IMR-90 (cell line): ENCODE data around the gene SLC9A5. TPM values are rescaled to one million over a fixed set of nuclear protein-coding genes. Genes with fewer than 3 reads are reported as not detected.

Source experiments
- ATAC-seq: fragments of 200-7000 bp; cut with Tn5 transposase; 2 replicates; pipeline ENCODE4 v1.9.1; 2020; ENCODE audit warnings: low read depth, mild to moderate bottlenecking, moderate library complexity
- BruUV-seq: library from RNA; stranded (reverse); fragments of 400-500 nt; replicated peaks from 2 replicates; lab custom pipeline; 2021; lab: Mats Ljungman, UMichigan
- CTCF ChIA-PET: fragments of 300-600 bp; formaldehyde crosslinking; extraction: SDS; loops from one replicate; lab custom pipeline; 2021; ENCODE audit warnings: antibody characterized with exemption; lab: Yijun Ruan, JAX
- POLR2A ChIA-PET: fragments of 300-600 bp; sonication (Branson Sonifier 250); formaldehyde crosslinking; loops from one replicate; lab custom pipeline; 2022; ENCODE audit warnings: antibody characterized with exemption; ENCODE audit not compliant: unreplicated experiment; lab: Charles Lee
- DNase-seq: peaks from one replicate; pipeline ENCODE4 v3.0.0; 2013
- H2AFZ ChIP-seq: replicated peaks from 2 replicates; pipeline ENCODE3; 2013; ENCODE audit warnings: low read length, mild to moderate bottlenecking; ENCODE audit not compliant: poor library complexity
- H2AK5ac ChIP-seq: 2 replicates; pipeline ENCODE4 v1.6.1; 2013; ENCODE audit warnings: low read depth, low read length, inconsistent platforms
- H2AK9ac ChIP-seq: replicated peaks from 2 replicates; pipeline ENCODE3; 2013; ENCODE audit warnings: mild to moderate bottlenecking, low read depth, low read length, moderate library complexity; ENCODE audit not compliant: poor library complexity
- H2BK120ac ChIP-seq: 2 replicates; pipeline ENCODE4 v1.6.1; 2013; ENCODE audit warnings: low read depth, low read length, inconsistent platforms
- H2BK15ac ChIP-seq: 3 replicates; pipeline ENCODE4 v1.6.1; 2013; ENCODE audit warnings: low read depth, low read length, inconsistent platforms
- H2BK20ac ChIP-seq: 2 replicates; pipeline ENCODE4 v1.6.1; 2013; ENCODE audit warnings: low read depth, mild to moderate bottlenecking, inconsistent platforms, low read length, moderate library complexity
- H2BK5ac ChIP-seq: 2 replicates; pipeline ENCODE4 v1.6.1; 2013; ENCODE audit warnings: mild to moderate bottlenecking, low read depth, low read length, inconsistent platforms; ENCODE audit not compliant: poor library complexity, severe bottlenecking
- H3K14ac ChIP-seq: replicated peaks from 2 replicates; pipeline ENCODE4 v1.6.1; 2013; ENCODE audit warnings: low read depth, low read length, inconsistent platforms
- H3K18ac ChIP-seq: 2 replicates; pipeline ENCODE4 v1.6.1; 2013; ENCODE audit warnings: low read depth, low read length, control low read depth
- H3K23ac ChIP-seq: 2 replicates; pipeline ENCODE4 v1.6.1; 2013; ENCODE audit warnings: low read depth, low read length, inconsistent platforms
- H3K27ac ChIP-seq: 2 replicates; pipeline ENCODE4 v1.5.1; 2013; ENCODE audit warnings: mild to moderate bottlenecking, control low read depth, low read length; ENCODE audit not compliant: insufficient read depth
- H3K27me3 ChIP-seq: 2 replicates; pipeline ENCODE4 v1.6.1; 2013; ENCODE audit warnings: low read length; ENCODE audit not compliant: control insufficient read depth, insufficient read depth
- H3K36me3 ChIP-seq: 2 replicates; pipeline ENCODE4 v1.6.1; 2013; ENCODE audit warnings: low read length, mixed read lengths; ENCODE audit not compliant: control insufficient read depth, insufficient read depth
- H3K4ac ChIP-seq: 2 replicates; pipeline ENCODE4 v1.6.1; 2013; ENCODE audit warnings: low read depth, low read length, inconsistent platforms
- H3K4me1 ChIP-seq: 2 replicates; pipeline ENCODE4 v1.6.1; 2013; ENCODE audit warnings: low read length, mixed read lengths; ENCODE audit not compliant: control insufficient read depth, insufficient read depth
- H3K4me2 ChIP-seq: 2 replicates; pipeline ENCODE4 v1.6.1; 2013; ENCODE audit warnings: low read depth, mild to moderate bottlenecking, control low read depth, low read length, moderate library complexity
- H3K4me3 ChIP-seq: 2 replicates; pipeline ENCODE4 v1.5.1; 2013; ENCODE audit warnings: low read depth, mild to moderate bottlenecking, control low read depth, low read length, moderate library complexity; ENCODE audit not compliant: insufficient read depth
- H3K56ac ChIP-seq: 2 replicates; pipeline ENCODE4 v1.6.1; 2013; ENCODE audit warnings: low read length, inconsistent platforms; ENCODE audit not compliant: insufficient read depth; ENCODE audit errors: extremely low read depth
- H3K79me1 ChIP-seq, 2 experiments: 2 replicates each; pipeline ENCODE4 v1.6.1; 2013; ENCODE audit warnings: low read length in 2 of 2, inconsistent platforms in 1 of 2, low read depth in 1 of 2
- H3K9ac ChIP-seq: 2 replicates; pipeline ENCODE4 v1.6.1; 2013; ENCODE audit warnings: low read depth, low read length, control low read depth
- H3K9me1 ChIP-seq: 2 replicates; pipeline ENCODE4 v1.6.1; 2013; ENCODE audit warnings: low read length, inconsistent platforms; ENCODE audit not compliant: insufficient read depth
- H3K9me3 ChIP-seq: 2 replicates; pipeline ENCODE4 v1.6.1; 2013; ENCODE audit warnings: low read length; ENCODE audit not compliant: control insufficient read depth, insufficient read depth
- H4K20me1 ChIP-seq: 2 replicates; pipeline ENCODE4 v1.6.1; 2013; ENCODE audit warnings: low read length, inconsistent platforms; ENCODE audit not compliant: insufficient read depth
- H4K5ac ChIP-seq: 2 replicates; pipeline ENCODE4 v1.6.1; 2013; ENCODE audit warnings: mild to moderate bottlenecking, low read depth, low read length, control low read depth
- H4K8ac ChIP-seq, 2 experiments: 2 replicates each; pipeline ENCODE4 v1.6.1; 2013; ENCODE audit warnings: low read depth in 2 of 2, low read length in 2 of 2, control low read depth in 1 of 2, inconsistent platforms in 1 of 2
- H4K91ac ChIP-seq: 2 replicates; pipeline ENCODE4 v1.6.1; 2013; ENCODE audit warnings: low read depth, low read length, inconsistent platforms; ENCODE audit not compliant: insufficient read depth
- BHLHE40 ChIP-seq: fragments of 150-350 bp; IDR thresholded peaks from 2 replicates; pipeline ENCODE4 v1.6.1; 2016; ENCODE audit warnings: mild to moderate bottlenecking, low read depth, low read length
- CHD1 ChIP-seq: IDR thresholded peaks from 2 replicates; pipeline ENCODE4 v1.6.1; 2012; ENCODE audit warnings: low read depth, low read length, improper control_type of control experiment
- ELK1 ChIP-seq: fragments of 150-350 bp; IDR thresholded peaks from 2 replicates; pipeline ENCODE4 v1.6.1; 2016; ENCODE audit warnings: low read depth, mild to moderate bottlenecking, low read length, moderate library complexity, borderline replicate concordance
- MAZ ChIP-seq: IDR thresholded peaks from 2 replicates; pipeline ENCODE4 v1.6.1; 2012; ENCODE audit warnings: low read depth, mild to moderate bottlenecking, low read length, improper control_type of control experiment, moderate library complexity, borderline replicate concordance
- MXI1 ChIP-seq: IDR thresholded peaks from 2 replicates; pipeline ENCODE4 v1.6.1; 2012; ENCODE audit warnings: low read depth, mild to moderate bottlenecking, low read length, moderate library complexity, borderline replicate concordance
- WGBS, 2 experiments: methylation state at CpG; one replicate each; pipeline versions ENCODE4 v1.1.5 to v1.1.7; 2013; ENCODE audit warnings: missing lambda C conversion rate in 2 of 2; ENCODE audit not compliant: insufficient read length in 1 of 2; ENCODE audit errors: extremely low coverage in 2 of 2; 5-methylcytosine and 5-hydroxymethylcytosine counted together
- dilution Hi-C: fragments of 300-500 bp; cut with HindIII; formaldehyde crosslinking; loops from one replicate; pipeline ENCODE4 v1.14.3; 2018; ENCODE audit warnings: low sequenced_read_pairs; ENCODE audit not compliant: unreplicated experiment
- in situ Hi-C: fragments of 300-500 bp; cut with MboI; formaldehyde crosslinking; loops from 3 replicates; pipeline ENCODE4 v1.14.3; 2019; ENCODE audit warnings: low sequenced_read_pairs, inconsistent platforms, mixed read lengths
- intact Hi-C: fragments of 100-400 bp; cut with micrococcal nuclease; formaldehyde crosslinking; loops from 2 replicates; pipeline ENCODE4 v1.10.0; 2022
- polyA plus RNA-seq, 3 experiments: library from polyadenylated mRNA; depleted of rRNA; stranded (reverse); fragments of >200 nt; gene quantifications; 2 replicates each; pipeline ENCODE4 v1.2.3, GENCODE V29; 2012; ENCODE audit warnings: low replicate concordance in 1 of 3
- total RNA-seq: library from RNA; depleted of rRNA; stranded (reverse); fragments of >200 nt; gene quantifications from 2 replicates; pipeline ENCODE4 v1.2.3, GENCODE V29; 2012
- TF ChIP-seq, protein P1 (sequence below): fragments of 150-350 bp; IDR thresholded peaks from 2 replicates; pipeline ENCODE4 v1.6.1; 2017; ENCODE audit warnings: mild to moderate bottlenecking, antibody characterized with exemption, low read length, low read depth

SLC9A5 gene
- total and polyA plus RNA-seq, 2 of the 4 experiments (the other 2 are of a cell fraction) = 1.8 to 5.7 TPM

DNA sequence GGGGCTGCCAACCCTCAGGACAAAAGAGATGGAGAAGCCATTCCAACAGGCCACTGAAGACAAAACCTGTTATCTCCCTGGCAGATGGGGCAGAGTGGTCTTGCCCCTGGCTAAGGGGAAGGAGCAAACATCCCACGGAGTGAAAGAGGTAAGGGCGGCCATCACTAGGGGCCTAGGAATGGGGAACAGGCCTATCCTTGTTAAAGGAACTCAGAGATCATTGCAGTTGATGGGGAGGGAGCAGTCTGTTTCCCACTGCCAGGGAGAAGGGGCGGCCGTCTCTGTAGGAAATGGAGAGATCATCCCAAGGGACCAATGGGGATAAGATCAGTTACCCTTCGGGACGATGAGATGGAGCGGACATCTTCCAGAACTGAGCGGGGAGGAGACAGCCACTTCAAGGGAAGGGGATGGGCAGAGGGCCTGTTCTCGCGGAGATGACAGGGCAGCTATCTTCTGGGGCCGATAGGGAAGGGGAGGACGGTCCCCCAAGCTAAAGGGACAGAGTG, 22.4 kb upstream of the SLC9A5 start:
- DNase-seq = no peak
- Histone ChIP-seq H2BK20ac (no peak overlapping the region), H2AK5ac (peak overlapping the region; percentile 86), H3K36me3 (peaks cover 34% of the 10 kb centered on the region), H3K9me1 (peaks cover 12% of the 10 kb centered on the region), H3K4ac (peak overlapping the region; percentile 97), H3K27me3 (no peaks in the 10 kb centered on the region), H3K79me1 (peaks cover 23 to 54% of the 10 kb centered on the region in 2 experiments), H4K91ac (peak overlapping the region; percentile 93), H2AFZ (peak overlapping the region; percentile 97), H3K4me2 (peak overlapping the region; percentile 91), H3K9me3 (no peaks in the 10 kb centered on the region), H3K4me1 (peaks cover 12% of the 10 kb centered on the region), H3K9ac (peak overlapping the region; percentile 93), H3K23ac (peak overlapping the region; percentile 90), H3K14ac (peak overlapping the region; percentile 98), H4K8ac (peak overlapping the region; percentile 83 to 97), H4K5ac (peak overlapping the region; percentile 95), H2BK120ac (peak overlapping the region; percentile 40), H3K56ac (peak overlapping the region; percentile 71), H2BK15ac (peak overlapping the region; percentile 9; the same call in 1 of the 3 replicates), H3K27ac (peak overlapping the region; percentile 89), H3K18ac (peak overlapping the region; percentile 78), H2AK9ac (peak overlapping the region; percentile 93), H3K4me3 (peak overlapping the region; percentile 80), H2BK5ac (peak overlapping the region; percentile 90), H4K20me1 (peaks cover 7% of the 10 kb centered on the region; the same call in 1 of the 2 replicates)
- no peak for TF ChIP-seq MXI1
- TF ChIP-seq BHLHE40 = no peak
- TF ChIP-seq, protein P1, sequence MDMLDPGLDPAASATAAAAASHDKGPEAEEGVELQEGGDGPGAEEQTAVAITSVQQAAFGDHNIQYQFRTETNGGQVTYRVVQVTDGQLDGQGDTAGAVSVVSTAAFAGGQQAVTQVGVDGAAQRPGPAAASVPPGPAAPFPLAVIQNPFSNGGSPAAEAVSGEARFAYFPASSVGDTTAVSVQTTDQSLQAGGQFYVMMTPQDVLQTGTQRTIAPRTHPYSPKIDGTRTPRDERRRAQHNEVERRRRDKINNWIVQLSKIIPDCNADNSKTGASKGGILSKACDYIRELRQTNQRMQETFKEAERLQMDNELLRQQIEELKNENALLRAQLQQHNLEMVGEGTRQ = no peak
- TF ChIP-seq ELK1 = no peak
- no peak for TF ChIP-seq CHD1
- no peak for TF ChIP-seq MAZ
- CTCF ChIA-PET = no interaction called here
- WGBS, 2 experiments = 3% methylated on average over 5 of the region's 12 CpGs; no CpG with 5 or more reads in 1 of the 2 experiments
- no peak for ATAC-seq
- no TSS peak for BruUV-seq
- dilution Hi-C loops (no loop called here), intact Hi-C loops (no loop called here), in situ Hi-C loops (no loop called here)
- POLR2A ChIA-PET = interaction anchor here (1.0 to 1.4 kb wide), 2 partner anchors 15 to 28 kb away, joined by 5 read pairs; no protein-coding TSS in a partner anchor
